HCT116 (cell line): Measurements from ENCODE around the gene GRK6. TPM values are rescaled to one million over a fixed set of nuclear protein-coding genes. Genes with fewer than 3 reads are reported as not detected.

Experiments used
- ATAC-seq: fragments of 200-7000 bp; cut with Tn5 transposase; 2 replicates; pipeline ENCODE4 v1.9.1; 2020; ENCODE audit warnings: mild to moderate bottlenecking, moderate library complexity
- BruUV-seq: library from RNA; stranded (reverse); fragments of 400-500 nt; replicated peaks from 2 replicates; lab custom pipeline; 2021; lab: Mats Ljungman, UMichigan
- CTCF ChIA-PET: fragments of 300-600 bp; sonication (Branson Sonifier 250); formaldehyde crosslinking; loops from one replicate; lab custom pipeline; 2021; ENCODE audit warnings: antibody characterized with exemption; lab: Charles Lee
- POLR2A ChIA-PET: fragments of 300-600, 350-600 bp; sonication (Branson Sonifier 250); formaldehyde crosslinking; loops from one replicate; lab custom pipeline; 2021; ENCODE audit warnings: antibody characterized with exemption; lab: Charles Lee
- RAD21 ChIA-PET, 2 experiments: fragments of 300-600 bp; sonication (Branson Sonifier 250); formaldehyde crosslinking; loops; one replicate each; lab custom pipeline; 2023; ENCODE audit warnings: low total read pairs in 2 of 2; ENCODE audit not compliant: uncharacterized antibody in 2 of 2, unreplicated experiment in 2 of 2, low non-redundant PET in 1 of 2; lab: Charles Lee
- DNase-seq: peaks from one replicate; pipeline ENCODE4 v3.0.0-alpha.2; 2010; ENCODE audit warnings: low read depth, low spot score
- H2AFZ ChIP-seq: fragments of 200-600 bp; shearing (Covaris generic), sonication (generic); 2 replicates; pipeline ENCODE4 v1.6.1; 2017; ENCODE audit warnings: low read depth, mixed run types, mixed read lengths, antibody characterized with exemption, low read length; ENCODE audit not compliant: poor library complexity, severe bottlenecking
- H3K27ac ChIP-seq: 2 replicates; pipeline ENCODE4 v1.5.1; 2012; ENCODE audit warnings: low read depth, low read length
- H3K27me3 ChIP-seq: fragments of 200-600 bp; sonication (generic); 2 replicates; pipeline ENCODE4 v1.6.1; 2016; ENCODE audit warnings: mixed run types, low read length, mixed read lengths; ENCODE audit not compliant: insufficient read depth
- H3K36me3 ChIP-seq, 2 experiments: fragments of 200-500 bp in 1 of 2; fragments of 200-600 bp in 1 of 2; sonication (Bioruptor generic) in 1 of 2; sonication (generic) in 1 of 2; 2 replicates each; pipeline versions ENCODE4 v1.5.1 to v1.6.1; 2014 to 2016; ENCODE audit warnings: low read length in 2 of 2, inconsistent platforms in 1 of 2, mixed read lengths in 1 of 2, mixed run types in 1 of 2; ENCODE audit not compliant: insufficient read depth in 2 of 2, control insufficient read depth in 1 of 2
- H3K4me1 ChIP-seq, 2 experiments: fragments of 200-600 bp in 1 of 2; sonication (generic) in 1 of 2; 2 replicates each; pipeline versions ENCODE4 v1.5.1 to v1.6.1; 2012 to 2017; ENCODE audit warnings: low read length in 2 of 2, inconsistent platforms in 1 of 2, mild to moderate bottlenecking in 1 of 2, mixed read lengths in 1 of 2, mixed run types in 1 of 2, moderate library complexity in 1 of 2; ENCODE audit not compliant: insufficient read depth in 2 of 2, control insufficient read depth in 1 of 2
- H3K4me2 ChIP-seq: fragments of 200-600 bp; sonication (generic); 2 replicates; pipeline ENCODE4 v1.6.1; 2017; ENCODE audit warnings: mixed run types, low read length, mixed read lengths
- H3K4me3 ChIP-seq, 2 experiments: fragments of 200-600 bp in 1 of 2; sonication (generic) in 1 of 2; replicated peaks in 1 of 2; 2 replicates each; pipeline ENCODE4 v1.5.1; 2011 to 2016; ENCODE audit warnings: low read length in 2 of 2, control low read depth in 1 of 2, low read depth in 1 of 2, mild to moderate bottlenecking in 1 of 2, mixed read lengths in 1 of 2, mixed run types in 1 of 2
- H3K79me2 ChIP-seq: fragments of 200-600 bp; sonication (generic); 2 replicates; pipeline ENCODE4 v1.6.1; 2017; ENCODE audit warnings: mild to moderate bottlenecking, mixed run types, low read length, moderate library complexity, mixed read lengths; ENCODE audit not compliant: insufficient read depth
- H3K9ac ChIP-seq: fragments of 200-600 bp; sonication (generic); 2 replicates; pipeline ENCODE4 v1.6.1; 2016; ENCODE audit warnings: low read length, mixed read lengths
- H3K9me2 ChIP-seq: fragments of 200-600 bp; sonication (generic), shearing (Covaris generic); 2 replicates; pipeline ENCODE4 v1.6.1; 2017; ENCODE audit warnings: mixed run types, mild to moderate bottlenecking, moderate library complexity; ENCODE audit not compliant: insufficient read depth
- H3K9me3 ChIP-seq, 2 experiments: fragments of 200-500 bp in 1 of 2; fragments of 200-600 bp in 1 of 2; sonication (Bioruptor generic) in 1 of 2; sonication (generic) in 1 of 2; 2 replicates each; pipeline ENCODE4 v1.6.1; 2014 to 2017; ENCODE audit warnings: low read length in 2 of 2, mixed read lengths in 2 of 2, inconsistent platforms in 1 of 2, low read depth in 1 of 2, mild to moderate bottlenecking in 1 of 2, mixed run types in 1 of 2, moderate library complexity in 1 of 2; ENCODE audit not compliant: control insufficient read depth in 1 of 2, insufficient read depth in 1 of 2
- H4K20me1 ChIP-seq: fragments of 200-600 bp; sonication (generic), shearing (Covaris generic); 2 replicates; pipeline ENCODE4 v1.6.1; 2017; ENCODE audit warnings: mixed run types, mild to moderate bottlenecking, moderate library complexity; ENCODE audit not compliant: insufficient read depth
- CBX3 ChIP-seq: IDR thresholded peaks from 2 replicates; pipeline ENCODE4 v1.6.1; 2012; ENCODE audit warnings: low read depth
- EGR1 ChIP-seq: IDR thresholded peaks from 2 replicates; pipeline ENCODE4 v1.6.1; 2012; ENCODE audit warnings: low read depth
- ELF1 ChIP-seq: IDR thresholded peaks from 2 replicates; pipeline ENCODE4 v1.6.1; 2012; ENCODE audit warnings: low read depth, borderline replicate concordance
- EZH2phosphoT487 ChIP-seq: fragments of 200-600 bp; IDR thresholded peaks from 2 replicates; pipeline ENCODE4 v1.6.1; 2018; ENCODE audit warnings: antibody characterized with exemption, borderline replicate concordance
- JUND ChIP-seq: IDR thresholded peaks from 2 replicates; pipeline ENCODE4 v1.6.1; 2012
- POLR2A ChIP-seq: IDR thresholded peaks from 2 replicates; pipeline ENCODE4 v1.7.0; 2011; ENCODE audit warnings: borderline replicate concordance; ENCODE audit not compliant: insufficient read depth, insufficient read length; ENCODE audit errors: extremely low read depth
- RAD21 ChIP-seq: IDR thresholded peaks from 2 replicates; pipeline ENCODE4 v1.6.1; 2012; ENCODE audit warnings: low read depth, mild to moderate bottlenecking
- REST ChIP-seq: IDR thresholded peaks from 2 replicates; pipeline ENCODE4 v1.6.1; 2012; ENCODE audit warnings: low read depth
- SIN3A ChIP-seq: IDR thresholded peaks from 2 replicates; pipeline ENCODE4 v1.6.1; 2012; ENCODE audit warnings: low read depth
- TCF7L2 ChIP-seq: IDR thresholded peaks from 2 replicates; pipeline ENCODE4 v1.7.0; 2011; ENCODE audit warnings: borderline replicate concordance, inconsistent platforms; ENCODE audit not compliant: insufficient read depth, insufficient read length; ENCODE audit errors: extremely low read depth
- ZBTB33 ChIP-seq: IDR thresholded peaks from 2 replicates; pipeline ENCODE4 v1.6.1; 2011; ENCODE audit warnings: mild to moderate bottlenecking, low read length, moderate library complexity; ENCODE audit not compliant: insufficient replicate concordance; ENCODE audit errors: extremely low read depth
- ZNF274 ChIP-seq: fragments of 200-500 bp; sonication (Bioruptor generic); IDR thresholded peaks from 2 replicates; pipeline ENCODE4 v1.6.1; 2014; ENCODE audit warnings: mild to moderate bottlenecking, low read depth, low read length, inconsistent platforms
- intact Hi-C: fragments of 100-400 bp; cut with micrococcal nuclease; formaldehyde crosslinking; loops from 2 replicates; pipeline ENCODE4 v1.10.0; 2022
- total RNA-seq: library from RNA; stranded (reverse); gene quantifications from one replicate; pipeline ENCODE4 v1.2.1, GENCODE V29; 2021; ENCODE audit not compliant: unreplicated experiment

Gene GRK6
- total RNA-seq, 1 experiment from 2014 or later = 89.3 TPM

GRCh38 chr5:177450667-177451424, 24.4 kb downstream of the GRK6 start:
- Histone ChIP-seq H2AFZ (no peak overlapping the region), H3K4me2 (no peak overlapping the region), H4K20me1 (no peaks in the 10 kb centered on the region), H3K4me3 (no peak overlapping the region), H3K27ac (no peak overlapping the region; the same call in 1 of the 2 replicates), H3K4me1 (peaks cover 20 to 74% of the 10 kb centered on the region in 2 experiments), H3K36me3 (no peaks in the 10 kb centered on the region; a peak in 1 of 4 replicates), H3K9me3 (no peaks in the 10 kb centered on the region), H3K27me3 (no peaks in the 10 kb centered on the region), H3K9ac (no peak overlapping the region), H3K9me2 (no peaks in the 10 kb centered on the region), H3K79me2 (peaks cover 53% of the 10 kb centered on the region)
- intact Hi-C loops = no loop called here
- TF ChIP-seq ZNF274 (no peak), SIN3A (no peak), REST (no peak), JUND (no peak), RAD21 (no peak), ELF1 (no peak), CBX3 (no peak), TCF7L2 (no peak), ZBTB33 (no peak), POLR2A (no peak), EZH2phosphoT487 (no peak), EGR1 (no peak)
- RAD21 ChIA-PET = no interaction called here
- DNase-seq (no peak), ATAC-seq (no peak)
- CTCF ChIA-PET = interaction anchor here (6.3 kb wide), 1 partner anchor 48 kb away, joined by 53 read pairs; no protein-coding TSS in a partner anchor
- POLR2A ChIA-PET = interaction anchor here (1.3 to 2.0 kb wide), 3 partner anchors 24 to 49 kb away, joined by 3 to 5 read pairs (median 4); partner anchors contain the start of gene GRK6
- no TSS peak for BruUV-seq
